Uterus (tissue), 4 donors: ENCODE data around the gene CLCA4. TPM values are rescaled to one million over a fixed set of nuclear protein-coding genes. Genes with fewer than 3 reads are reported as not detected.

Source experiments
- DNase-seq, 2 donors: peaks; one replicate each; pipeline ENCODE4 v3.0.0-alpha.2; 2019 to 2020
- H3K27ac ChIP-seq, 2 donors: fragments of 200-600 bp; sonication (generic); 1 replicate in 1 of 2; 2 replicates in 1 of 2; pipeline ENCODE4 v1.5.1; 2016 to 2018
- H3K27me3 ChIP-seq, 2 donors: fragments of 200-600 bp; sonication (generic); one replicate each; pipeline ENCODE4 v1.5.1; 2018 to 2019; ENCODE audit warnings: control low read depth in 1 of 2
- H3K36me3 ChIP-seq, 2 donors: fragments of 200-600 bp; sonication (generic); one replicate each; pipeline ENCODE4 v1.5.1; 2019; ENCODE audit warnings: control low read depth in 1 of 2
- H3K4me1 ChIP-seq, 2 donors: fragments of 200-600 bp; sonication (generic); one replicate each; pipeline ENCODE4 v1.5.1; 2018 to 2019; ENCODE audit warnings: control low read depth in 1 of 2
- H3K4me3 ChIP-seq, 2 donors: fragments of 200-600 bp; sonication (generic); 1 replicate in 1 of 2; 2 replicates in 1 of 2; pipeline ENCODE4 v1.5.1; 2018 to 2019; ENCODE audit warnings: mild to moderate bottlenecking in 1 of 2
- H3K9me3 ChIP-seq, 2 donors: fragments of 200-600 bp; sonication (generic); one replicate each; pipeline ENCODE4 v1.5.1; 2019; ENCODE audit warnings: control low read depth in 1 of 2
- CTCF ChIP-seq, 4 experiments: fragments of 200-600 bp in 2 of 4; fragments of 450-650 bp in 2 of 4; sonication (generic) in 2 of 4; IDR thresholded peaks; one replicate each; pipeline ENCODE4 v1.5.1; 2016 to 2019; ENCODE audit warnings: antibody characterized with exemption in 4 of 4, mild to moderate bottlenecking in 2 of 4, moderate library complexity in 1 of 4
- POLR2A ChIP-seq, 2 donors: fragments of 450-650 bp; IDR thresholded peaks; one replicate each; pipeline ENCODE4 v1.6.1; 2016; ENCODE audit warnings: antibody characterized with exemption in 2 of 2, mild to moderate bottlenecking in 1 of 2, moderate library complexity in 1 of 2
- intact Hi-C: fragments of 100-400 bp; cut with DNase I; formaldehyde crosslinking; loops from one replicate; pipeline ENCODE4 v1.15.1; 2023; ENCODE audit warnings: low total_unique reads
- total RNA-seq, 4 donors: library from RNA; depleted of rRNA in 3 of 4; stranded (reverse); fragments of >200 nt in 3 of 4; gene quantifications; one replicate each; pipeline versions ENCODE4 v1.1.0 to v1.2.4, GENCODE V29; 2014 to 2023
- donor health status: DM: yes; HTN: yes; CAD: no.

Gene CLCA4
- total RNA-seq, 4 donors from 2014 or later, result under 0.01 to 0.07 TPM; not detected in 2

GRCh38 chr1:86621286-86621685, 74.4 kb downstream of the CLCA4 start:
- intact Hi-C loops, result no loop called here
- H3K36me3 ChIP-seq, result no peaks in the 10 kb centered on the region
- TF ChIP-seq POLR2A (IDR thresholded peaks at IDR 0.05), result no peak
- no peak for TF ChIP-seq CTCF (IDR thresholded peaks at IDR 0.05)
- no peaks in the 10 kb centered on the region for H3K27me3 ChIP-seq
- DNase-seq, result no peak
- no peaks in the 10 kb centered on the region for H3K4me1 ChIP-seq
- H3K9me3 ChIP-seq, result peaks cover 0 to 3% of the 10 kb centered on the region in 2 donors
- no peak overlapping the region for H3K4me3 ChIP-seq
- H3K27ac ChIP-seq, result no peak overlapping the region

Other genes starting within 250 kb of the CLCA4 start
- gene ODF2L, start 150.8 kb upstream of the CLCA4 start, total RNA-seq, result 100 to 1,000 TPM in 1 of 4 donors, 10 to 100 TPM in 3; 26.5 to 134 (median 56.3) TPM
- not detected for gene CLCA2, start 122.9 kb upstream of the CLCA4 start, total RNA-seq
- gene CLCA1, start 78.2 kb upstream of the CLCA4 start, total RNA-seq, result under 1 TPM in 2 of 4 donors, not detected in 2; 0.21 to 0.29 TPM
- 10 to 100 TPM; 38.8 to 94.7 (median 51.7) TPM for gene SH3GLB1, start 157.5 kb downstream of the CLCA4 start, total RNA-seq